ENCODE measurements around the gene BRAT1.

BRAT1 gene

DNA sequence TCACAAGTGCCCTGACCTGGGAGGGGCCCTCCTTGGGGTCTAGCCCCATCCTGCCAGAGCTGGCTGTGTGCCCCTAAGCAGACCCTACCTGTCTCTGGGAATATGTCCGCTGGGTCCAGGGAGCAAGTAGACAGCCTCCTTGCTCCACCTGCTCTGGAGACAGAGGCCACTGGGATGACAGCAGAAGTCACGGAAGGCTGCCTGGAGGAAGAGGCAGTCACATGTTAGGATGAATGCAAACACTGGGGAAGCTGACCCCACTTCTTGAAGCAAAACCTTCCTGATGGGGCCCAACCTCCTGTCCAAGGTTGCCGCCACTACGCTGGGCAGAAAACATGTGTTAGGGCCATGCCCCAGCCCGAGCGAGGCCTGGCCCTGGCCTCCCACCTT is 47.4 kb downstream of the BRAT1 start:
- TF ChIP-seq CTCF (IDR thresholded peaks at IDR 0.05; ENCODE audit: insufficient read depth, missing control alignments) = no peak
- no peak for FAIRE-seq
- no peak for DNase-seq (ENCODE audit: insufficient read length, low spot score)

DNA sequence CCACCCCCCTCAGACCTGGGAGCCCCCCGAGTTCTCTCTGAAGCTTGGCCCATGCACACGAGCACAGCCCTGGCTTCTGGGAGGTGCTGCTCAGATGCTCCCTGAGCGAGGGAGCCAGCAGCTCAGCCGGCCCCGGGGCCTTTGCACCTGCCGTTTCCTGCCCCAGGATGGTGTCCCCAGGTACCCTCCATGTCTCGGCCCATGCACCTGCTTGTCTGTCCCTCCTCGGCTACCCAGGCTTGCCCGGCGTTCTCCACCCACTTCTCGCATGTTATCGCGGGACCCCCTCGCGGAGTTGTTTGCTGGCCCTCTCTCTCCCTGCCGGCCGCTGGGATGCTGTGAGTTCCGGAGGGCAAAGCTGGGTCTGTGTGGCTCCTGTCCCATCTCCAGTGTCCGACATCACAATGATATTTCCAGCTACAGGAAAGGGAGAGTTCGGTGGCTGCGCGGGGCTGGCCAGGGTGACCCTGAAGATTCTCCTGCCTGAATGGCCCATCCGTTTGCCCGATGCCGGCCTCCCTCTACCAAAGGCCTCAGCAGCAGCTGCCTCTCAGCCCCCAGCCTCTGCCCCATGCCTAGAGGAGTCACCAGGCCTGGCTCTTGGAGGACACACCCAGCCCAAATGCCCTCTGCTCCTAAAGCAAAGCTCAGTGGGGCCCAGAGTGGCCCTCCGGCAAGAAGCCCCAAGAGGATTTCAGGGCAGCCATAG is 48.0 kb downstream of the BRAT1 start:
- TF ChIP-seq CTCF (IDR thresholded peaks at IDR 0.05; ENCODE audit: insufficient read depth, missing control alignments) = no peak
- FAIRE-seq = no peak
- no peak for DNase-seq (ENCODE audit: insufficient read length, low spot score)

- TF ChIP-seq CTCF (IDR thresholded peaks at IDR 0.05; ENCODE audit: insufficient read depth, missing control alignments) = no peak
- no peak for FAIRE-seq
Observed at GRCh38 chr7:2505401-2505800, 49.9 kb downstream of the BRAT1 start.

DNA sequence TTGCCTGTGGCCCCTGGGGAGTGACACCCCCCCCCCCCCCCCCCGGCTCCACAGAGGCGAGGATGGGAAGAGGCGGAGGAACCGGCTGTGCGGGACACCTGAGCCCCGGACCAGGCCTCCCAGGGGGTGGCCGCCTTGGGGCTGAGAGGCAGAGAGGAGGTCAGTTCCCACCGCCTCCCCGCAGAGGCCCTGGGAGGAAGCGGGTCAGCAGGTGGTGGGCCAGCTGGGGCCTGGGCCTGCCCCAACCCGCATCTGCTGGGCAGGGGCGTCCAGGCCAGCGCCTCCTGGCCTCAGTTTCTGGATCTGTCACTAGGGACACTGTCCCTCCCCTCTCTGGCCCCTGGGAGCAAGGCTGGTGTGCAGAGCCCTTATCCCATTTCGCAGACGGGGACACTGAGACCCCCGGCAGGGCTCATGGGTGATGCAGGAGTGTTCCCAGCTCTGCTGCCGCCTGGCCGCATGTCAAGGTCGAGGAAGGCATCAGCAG is 50.4 kb downstream of the BRAT1 start:
- DNase-seq (ENCODE audit: insufficient read length, low spot score) (no peak), FAIRE-seq (no peak)
- TF ChIP-seq CTCF (IDR thresholded peaks at IDR 0.05; ENCODE audit: insufficient read depth, missing control alignments) = no peak

More at GRCh38 chr7:2505401-2505800, 49.9 kb downstream of the BRAT1 start:
- DNase-seq (ENCODE audit: insufficient read length, low spot score) = no peak

- no peak for TF ChIP-seq CTCF (IDR thresholded peaks at IDR 0.05; ENCODE audit: insufficient read depth, missing control alignments)
- no peak for FAIRE-seq
- no peak for DNase-seq (ENCODE audit: insufficient read length, low spot score)
Observed at GRCh38 chr7:2504128-2504888, 51.0 kb downstream of the BRAT1 start.

DNA sequence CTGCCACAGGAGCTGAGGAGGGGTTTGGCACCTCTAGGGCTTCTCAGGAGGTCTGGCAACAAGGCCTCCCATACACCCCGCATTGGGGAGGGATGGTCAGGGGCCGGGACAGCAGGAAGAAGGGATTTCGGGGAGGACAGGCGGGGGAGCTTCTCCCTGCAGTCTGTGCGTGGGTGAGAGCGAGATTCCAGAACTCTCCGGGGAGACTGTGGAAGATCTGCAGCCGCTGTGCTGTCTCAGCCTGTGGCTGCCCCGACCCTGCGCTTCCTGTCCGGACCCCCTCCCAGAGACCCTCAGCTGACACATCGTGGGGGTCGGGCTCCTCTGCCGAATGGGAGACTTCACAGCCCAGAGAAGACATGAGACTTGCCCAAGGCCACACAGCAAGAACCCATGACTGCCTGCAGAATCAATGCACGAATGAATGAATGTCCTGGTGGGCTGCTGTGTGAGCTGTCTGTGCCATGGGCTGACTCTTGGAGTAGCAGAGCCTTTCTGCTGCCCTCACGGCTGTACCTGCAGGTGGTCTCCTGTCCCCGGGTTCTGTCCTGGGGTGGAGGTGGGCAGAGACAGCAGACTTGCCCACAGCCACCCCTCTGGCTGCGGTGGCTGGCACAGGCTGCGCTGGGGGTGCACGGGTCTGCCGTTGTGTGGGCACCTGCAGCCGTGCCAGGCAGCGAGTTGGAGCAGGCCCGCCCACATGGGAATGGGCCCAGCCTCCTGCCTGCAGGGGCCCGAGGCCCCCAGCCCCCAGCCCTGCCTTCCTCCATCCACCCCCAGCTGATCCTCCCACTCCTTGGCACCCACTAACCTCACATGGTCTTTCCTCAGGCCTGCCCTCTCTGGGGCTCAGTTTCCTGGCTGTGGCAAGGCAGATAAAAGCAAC is 52.0 kb downstream of the BRAT1 start:
- FAIRE-seq (no peak), DNase-seq (ENCODE audit: insufficient read length, low spot score) (no peak)

More for the DNA sequence above, 52.0 kb downstream of the BRAT1 start:
- no peak for TF ChIP-seq CTCF (IDR thresholded peaks at IDR 0.05; ENCODE audit: insufficient read depth, missing control alignments)

All from D721Med (cell line).